Measurements from ENCODE around the gene PORCN. TPM values are rescaled to one million over a fixed set of nuclear protein-coding genes. Genes with fewer than 3 reads are reported as not detected.

The PORCN gene
- total and polyA plus RNA-seq, 2 of the 4 experiments (the other 2 are of a cell fraction) = 4.1 to 10.1 TPM

GRCh38 chrX:48559636-48560035 is 50.8 kb downstream of the PORCN start:
- no peak overlapping the region for H3K4me3 ChIP-seq (ENCODE audit: insufficient read depth, low read depth, low read length)
- H2BK15ac ChIP-seq (ENCODE audit: low read depth, low read length) = no peak overlapping the region
- no peak overlapping the region for H4K5ac ChIP-seq (ENCODE audit: low read depth, low read length)
- BruUV-seq (replicated peaks) = no TSS peak
- H2BK5ac ChIP-seq (ENCODE audit: low read depth, low read length, poor library complexity, severe bottlenecking) = no peak overlapping the region
- H4K8ac ChIP-seq (ENCODE audit: low read depth in 2 of 2, low read length in 2 of 2) = no peak overlapping the region
- no peak overlapping the region for H3K23ac ChIP-seq (ENCODE audit: low read depth, low read length)
- no peak overlapping the region for H3K18ac ChIP-seq (ENCODE audit: low read depth, low read length)
- no peak overlapping the region for H2AK9ac ChIP-seq (replicated peaks; ENCODE audit: low read depth, low read length, poor library complexity)
- no peak overlapping the region for H3K56ac ChIP-seq (ENCODE audit: extremely low read depth, insufficient read depth, low read length)
- peaks cover 30% of the 10 kb centered on the region for H3K36me3 ChIP-seq (ENCODE audit: control insufficient read depth, insufficient read depth, low read length)
- H3K27ac ChIP-seq (ENCODE audit: insufficient read depth, low read length) = no peak overlapping the region
- no peak overlapping the region for H4K91ac ChIP-seq (ENCODE audit: insufficient read depth, low read depth, low read length)
- H2BK20ac ChIP-seq (ENCODE audit: low read depth, low read length) = no peak overlapping the region
- 91% methylated on average over 14 of the region's 24 CpGs; no CpG with 5 or more reads in 1 of the 2 experiments for WGBS, 2 experiments (ENCODE audit: extremely low coverage in 2 of 2, insufficient read length in 1 of 2)
- intact Hi-C loops (cut with micrococcal nuclease) = no loop called here
- TF ChIP-seq RCOR1 (IDR thresholded peaks at IDR 0.05; ENCODE audit: insufficient replicate concordance, low read length) = no peak
- TF ChIP-seq RAD21 (IDR thresholded peaks at IDR 0.05; ENCODE audit: low read length) = no peak
- TF ChIP-seq MAZ (IDR thresholded peaks at IDR 0.05; ENCODE audit: borderline replicate concordance, low read depth, low read length) = no peak
- no peak overlapping the region for H2BK120ac ChIP-seq (ENCODE audit: low read depth, low read length)
- H3K4ac ChIP-seq (ENCODE audit: low read depth, low read length) = no peak overlapping the region
- peaks cover 6% of the 10 kb centered on the region; the same call in 1 of the 2 replicates for H3K9me1 ChIP-seq (ENCODE audit: insufficient read depth, low read length)
- no peaks in the 10 kb centered on the region for H3K9me3 ChIP-seq (ENCODE audit: control insufficient read depth, insufficient read depth, low read length)
- H4K20me1 ChIP-seq (ENCODE audit: insufficient read depth, low read length) = no peaks in the 10 kb centered on the region
- no peak overlapping the region for H3K14ac ChIP-seq (replicated peaks; ENCODE audit: low read depth, low read length)
- H3K4me2 ChIP-seq (ENCODE audit: low read depth, low read length) = no peak overlapping the region
- H3K9ac ChIP-seq (ENCODE audit: low read depth, low read length) = no peak overlapping the region
- dilution Hi-C loops (cut with HindIII; ENCODE audit: low sequenced_read_pairs, unreplicated experiment) = no loop called here
- DNase-seq (no peak), ATAC-seq (ENCODE audit: low read depth) (no peak)
- H3K79me1 ChIP-seq (ENCODE audit: low read depth in 1 of 2, low read length in 2 of 2) = peaks cover 0 to 5% of the 10 kb centered on the region in 2 experiments; a peak in 2 of 4 replicates
- ChIA-PET CTCF (no interaction called here), POLR2A (ENCODE audit: unreplicated experiment) (no interaction called here)
- H2AFZ ChIP-seq (replicated peaks; ENCODE audit: low read length, poor library complexity) = no peak overlapping the region
- no peaks in the 10 kb centered on the region; the same call in 1 of the 2 replicates for H3K4me1 ChIP-seq (ENCODE audit: control insufficient read depth, insufficient read depth, low read length)
- no peaks in the 10 kb centered on the region for H3K27me3 ChIP-seq (ENCODE audit: control insufficient read depth, insufficient read depth, low read length)
- in situ Hi-C loops (cut with MboI; ENCODE audit: low sequenced_read_pairs) = no loop called here
- no peak overlapping the region for H2AK5ac ChIP-seq (ENCODE audit: low read depth, low read length)
